Nephron (organoid): Measurements from ENCODE around the gene CSF2RB.
"Not testable (repeated sequence)": the region's sequence is repeated elsewhere in the genome, so short reads cannot be mapped to it uniquely, and the experiment has no call there.

Experiments
- H3K27ac Mint-ChIP-seq, 3 experiments: 2 replicates each; pipeline ENCODE4 v1.8.0; 2020; ENCODE audit warnings: mixed read lengths in 3 of 3, mild to moderate bottlenecking in 2 of 3, moderate library complexity in 1 of 3
- H3K27me3 Mint-ChIP-seq: 2 replicates; pipeline ENCODE4 v1.8.0; 2021; ENCODE audit warnings: low read depth, mild to moderate bottlenecking, moderate library complexity, mixed read lengths
- H3K36me3 Mint-ChIP-seq: 2 replicates; pipeline ENCODE4 v1.8.0; 2020; ENCODE audit warnings: low read depth, mixed read lengths
- H3K4me1 Mint-ChIP-seq: 2 replicates; pipeline ENCODE4 v1.8.0; 2020; ENCODE audit warnings: mixed read lengths
- H3K4me3 Mint-ChIP-seq, 3 experiments: 2 replicates each; pipeline ENCODE4 v1.8.0; 2020; ENCODE audit warnings: mild to moderate bottlenecking in 3 of 3, mixed read lengths in 3 of 3, moderate library complexity in 2 of 3
- H3K9me3 Mint-ChIP-seq: 2 replicates; pipeline ENCODE4 v1.8.0; 2020; ENCODE audit warnings: mixed read lengths
- CTCF ChIP-seq, 3 experiments: fragments of 200-600 bp; sonication (generic); IDR thresholded peaks; one replicate each; pipeline ENCODE4 v1.5.0; 2021; ENCODE audit warnings: antibody characterized with exemption in 3 of 3; ENCODE audit not compliant: unreplicated experiment in 3 of 3

Gene CSF2RB

GRCh38 chr22:36981247-36981775 lies 67.9 kb downstream of the CSF2RB start:
- Mint-ChIP-seq H3K27ac (peak overlapping the region in 1 of 3 experiments; percentile 56), H3K4me1 (peaks cover 5% of the 10 kb centered on the region), H3K4me3 (no peak overlapping the region), H3K9me3 (peaks cover 10% of the 10 kb centered on the region), H3K36me3 (no peaks in the 10 kb centered on the region), H3K27me3 (peaks cover 23% of the 10 kb centered on the region)
- no peak for TF ChIP-seq CTCF (IDR thresholded peaks at IDR 0.05; ENCODE audit: unreplicated experiment in 3 of 3)

DNA sequence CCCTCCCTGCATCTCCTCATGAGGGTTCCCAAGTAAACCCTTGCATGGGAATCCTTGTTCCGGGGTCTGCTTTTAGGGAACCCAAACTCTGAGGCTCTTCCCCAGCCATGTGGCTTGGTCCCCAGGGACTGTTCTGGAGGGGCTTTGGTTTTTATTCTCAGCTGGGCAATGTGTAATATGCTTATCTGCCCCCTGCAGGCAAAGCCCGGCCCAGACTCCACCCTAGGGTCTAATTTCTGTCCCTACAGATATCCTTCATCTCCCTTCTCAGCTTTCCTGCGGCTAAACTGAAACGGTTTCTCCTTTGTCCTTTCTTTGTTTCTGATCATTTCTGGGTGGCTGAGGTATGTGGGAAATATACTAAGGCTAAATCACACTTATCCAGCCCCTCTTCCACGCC lies 68.7 kb downstream of the CSF2RB start:
- Mint-ChIP-seq H3K4me3 (no peak overlapping the region), H3K9me3 (peaks cover 16% of the 10 kb centered on the region), H3K27me3 (peaks cover 15% of the 10 kb centered on the region), H3K36me3 (no peaks in the 10 kb centered on the region), H3K4me1 (peaks cover 5% of the 10 kb centered on the region), H3K27ac (no peak overlapping the region)
- no peak for TF ChIP-seq CTCF (IDR thresholded peaks at IDR 0.05; ENCODE audit: unreplicated experiment in 3 of 3)

DNA sequence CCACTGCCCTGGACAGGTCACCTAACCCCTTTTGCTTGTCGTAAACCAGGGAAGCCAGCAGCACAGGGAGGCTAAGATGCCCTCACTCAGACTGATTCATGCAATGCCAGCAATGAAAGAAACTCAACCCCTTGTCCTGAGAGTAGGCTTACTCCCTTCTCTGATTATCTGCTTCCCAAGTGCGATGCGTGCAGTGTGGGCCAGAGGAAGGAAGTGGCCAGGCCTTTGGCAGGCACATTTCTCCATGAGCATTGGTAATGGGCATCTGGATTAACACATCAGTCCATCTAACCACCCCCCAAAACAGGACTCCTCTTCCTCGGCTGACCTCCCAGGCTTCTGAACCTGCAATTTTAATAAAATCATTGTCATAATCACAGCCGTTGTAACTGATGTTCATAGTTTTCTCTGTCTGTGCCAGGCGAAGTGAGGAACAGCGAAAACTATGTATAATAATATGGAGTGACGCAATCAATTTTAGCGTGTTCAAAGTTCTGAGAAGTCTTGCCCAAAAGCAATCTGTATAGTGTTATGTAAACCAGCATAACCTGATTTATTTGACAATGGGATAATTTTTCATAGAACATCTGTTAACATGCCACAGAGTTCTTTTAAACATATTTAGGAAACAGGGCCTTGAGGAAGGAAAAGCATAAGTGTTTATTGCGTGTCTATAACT lies 71.9 kb downstream of the CSF2RB start:
- peaks cover 22% of the 10 kb centered on the region for H3K27me3 Mint-ChIP-seq
- H3K27ac Mint-ChIP-seq, result no peak overlapping the region
- H3K4me3 Mint-ChIP-seq, result no peak overlapping the region
- no peaks in the 10 kb centered on the region for H3K36me3 Mint-ChIP-seq
- peaks cover 16% of the 10 kb centered on the region for H3K9me3 Mint-ChIP-seq
- no peaks in the 10 kb centered on the region for H3K4me1 Mint-ChIP-seq
- no peak for TF ChIP-seq CTCF (IDR thresholded peaks at IDR 0.05; ENCODE audit: unreplicated experiment in 3 of 3)

DNA sequence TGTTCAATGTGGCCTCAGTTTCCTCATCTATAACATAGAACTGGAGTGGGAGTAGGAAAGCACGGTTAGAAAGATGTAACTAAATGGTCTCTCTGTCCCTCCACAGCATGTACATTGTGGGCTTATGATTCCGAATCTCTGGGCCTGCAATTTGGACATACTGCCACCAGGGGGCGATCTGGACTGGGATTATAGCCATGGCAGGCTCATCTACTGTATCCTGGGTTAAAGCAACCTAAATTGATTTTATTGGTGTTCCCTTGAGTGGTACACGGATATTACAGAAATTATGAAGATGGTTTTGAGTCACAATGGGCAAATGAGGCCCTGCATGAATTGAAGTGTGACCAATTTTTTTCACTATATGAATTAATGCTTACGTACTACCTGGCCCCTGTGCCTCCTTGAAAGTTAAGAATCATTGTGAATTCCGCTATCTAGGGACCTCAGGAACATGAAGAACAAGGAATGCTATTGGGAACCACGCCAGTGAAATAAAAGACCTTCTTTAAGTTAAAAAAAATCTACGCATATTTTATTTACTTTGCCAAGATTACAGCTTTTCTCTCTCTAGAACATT lies 72.9 kb downstream of the CSF2RB start:
- no peaks in the 10 kb centered on the region for H3K36me3 Mint-ChIP-seq
- H3K27me3 Mint-ChIP-seq, result peaks cover 30% of the 10 kb centered on the region
- H3K27ac Mint-ChIP-seq, result no peak overlapping the region
- TF ChIP-seq CTCF (IDR thresholded peaks at IDR 0.05; ENCODE audit: unreplicated experiment in 3 of 3), result peak; percentile 32 to 43 (median 35)
- peaks cover 16% of the 10 kb centered on the region for H3K9me3 Mint-ChIP-seq
- H3K4me3 Mint-ChIP-seq, result no peak overlapping the region
- H3K4me1 Mint-ChIP-seq, result no peaks in the 10 kb centered on the region

- no peaks in the 10 kb centered on the region for H3K36me3 Mint-ChIP-seq
- no peak overlapping the region for H3K27ac Mint-ChIP-seq
- H3K4me3 Mint-ChIP-seq, result no peak overlapping the region
These were observed 74.8 kb downstream of the CSF2RB start for GRCh38 chr22:36988075-36988832.

DNA sequence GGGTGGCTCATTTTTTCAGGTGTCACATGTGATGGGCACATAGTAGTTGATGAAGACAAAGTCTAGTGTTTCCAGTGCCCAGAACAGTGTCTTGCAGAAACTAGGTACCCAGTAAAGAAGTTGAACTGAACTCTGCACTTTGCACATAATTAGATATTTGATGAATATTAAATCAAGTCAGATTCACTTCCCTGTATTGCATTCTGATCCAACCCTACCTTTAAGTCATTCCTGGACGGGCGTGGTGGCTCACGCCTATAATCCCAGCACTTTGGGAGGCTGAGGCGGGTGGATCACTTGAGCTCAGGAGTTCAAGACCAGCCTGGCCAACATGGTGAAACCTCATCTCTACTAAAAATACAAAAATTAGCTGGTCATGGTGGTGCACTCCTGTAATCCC lies 75.6 kb downstream of the CSF2RB start:
- peaks cover 31% of the 10 kb centered on the region for H3K27me3 Mint-ChIP-seq
- not testable (repeated sequence) for H3K4me1 Mint-ChIP-seq, H3K27ac Mint-ChIP-seq, H3K36me3 Mint-ChIP-seq, H3K4me3 Mint-ChIP-seq
- peaks cover 16% of the 10 kb centered on the region for H3K9me3 Mint-ChIP-seq

More at GRCh38 chr22:36988075-36988832, 74.8 kb downstream of the CSF2RB start:
- no peak for TF ChIP-seq CTCF (IDR thresholded peaks at IDR 0.05; ENCODE audit: unreplicated experiment in 3 of 3)
- peaks cover 16% of the 10 kb centered on the region for H3K9me3 Mint-ChIP-seq
- H3K4me1 Mint-ChIP-seq, result no peaks in the 10 kb centered on the region
- peaks cover 31% of the 10 kb centered on the region for H3K27me3 Mint-ChIP-seq
